ENCODE results near the gene AKR1B1. TPM values are rescaled to one million over a fixed set of nuclear protein-coding genes. Genes with fewer than 3 reads are reported as not detected.

The AKR1B1 gene
- total RNA-seq, 4 donors from 2014 or later: 8.6 to 22.4 (median 13.1) TPM

GRCh38 chr7:134431815-134432214 lies 27.1 kb downstream of the AKR1B1 start:
- TF ChIP-seq CTCF (IDR thresholded peaks at IDR 0.05) (no peak), POLR2A (IDR thresholded peaks at IDR 0.05) (no peak)
- DNase-seq (ENCODE audit: low spot score in 2 of 2): peak in 1 of 2 donors; percentile 73
- H3K4me3 ChIP-seq (ENCODE audit: low read depth, poor library complexity, severe bottlenecking): no peak overlapping the region
- intact Hi-C loops (cut with DNase I; ENCODE audit: low total_unique reads): loop anchor here (5.0 to 10.0 kb wide), 2 partner anchors 83 to 175 kb away; no protein-coding TSS in a partner anchor
- WGBS, 2 donors: 53 to 60% methylated on average over 11 of the region's 11 CpGs

GRCh38 chr7:134429481-134429880 lies 29.4 kb downstream of the AKR1B1 start:
- 71 to 72% methylated on average over 6 of the region's 6 CpGs for WGBS, 2 donors
- TF ChIP-seq POLR2A (IDR thresholded peaks at IDR 0.05): no peak
- no peak for DNase-seq (ENCODE audit: low spot score in 2 of 2)
- H3K4me3 ChIP-seq (ENCODE audit: low read depth, poor library complexity, severe bottlenecking): no peak overlapping the region
- intact Hi-C loops (cut with DNase I; ENCODE audit: low total_unique reads): no loop called here

- no peak overlapping the region for H3K4me3 ChIP-seq (ENCODE audit: low read depth, poor library complexity, severe bottlenecking)
- intact Hi-C loops (cut with DNase I; ENCODE audit: low total_unique reads): no loop called here
- DNase-seq (ENCODE audit: low spot score in 2 of 2): no peak
- no peak for TF ChIP-seq CTCF (IDR thresholded peaks at IDR 0.05)
- TF ChIP-seq POLR2A (IDR thresholded peaks at IDR 0.05): no peak
- WGBS, 2 donors: 81 to 84% methylated on average over 9 of the region's 9 CpGs
Observed at GRCh38 chr7:134428942-134429341, 30.0 kb downstream of the AKR1B1 start.

- H3K4me3 ChIP-seq (ENCODE audit: low read depth, poor library complexity, severe bottlenecking): no peak overlapping the region
- no peak for TF ChIP-seq CTCF (IDR thresholded peaks at IDR 0.05)
- TF ChIP-seq POLR2A (IDR thresholded peaks at IDR 0.05): no peak
- intact Hi-C loops (cut with DNase I; ENCODE audit: low total_unique reads): no loop called here
- no peak for DNase-seq (ENCODE audit: low spot score in 2 of 2)
- WGBS, 2 donors: 47 to 63% methylated on average over 2 of the region's 2 CpGs
Observed at GRCh38 chr7:134427896-134428295, 31.0 kb downstream of the AKR1B1 start.

- no peak overlapping the region for H3K4me3 ChIP-seq (ENCODE audit: low read depth, poor library complexity, severe bottlenecking)
- no peak for TF ChIP-seq CTCF (IDR thresholded peaks at IDR 0.05)
- WGBS, 2 donors: 86 to 94% methylated on average over 1 of the region's 1 CpG
- intact Hi-C loops (cut with DNase I; ENCODE audit: low total_unique reads): no loop called here
- DNase-seq (ENCODE audit: low spot score in 2 of 2): no peak
Observed at GRCh38 chr7:134425777-134426176, 33.1 kb downstream of the AKR1B1 start.

GRCh38 chr7:134422638-134423037 lies 36.3 kb downstream of the AKR1B1 start:
- H3K4me3 ChIP-seq (ENCODE audit: low read depth, poor library complexity, severe bottlenecking): no peak overlapping the region
- intact Hi-C loops (cut with DNase I; ENCODE audit: low total_unique reads): no loop called here
- 61 to 63% methylated on average over 4 of the region's 4 CpGs for WGBS, 2 donors
- DNase-seq (ENCODE audit: low spot score in 2 of 2): peak in 1 of 2 donors; percentile 60
- no peak for TF ChIP-seq CTCF (IDR thresholded peaks at IDR 0.05)
- no peak for TF ChIP-seq POLR2A (IDR thresholded peaks at IDR 0.05)

Measured in lower leg skin (tissue), 4 donors.